C4-2B (cell line): ENCODE results near the gene CHRM1.
A peak's percentile ranks its signal among the peaks of the same experiment; 100 is the strongest.

Experiments used
- H3K27ac ChIP-seq: fragments of 450-650 bp; 2 replicates; pipeline ENCODE4 v1.5.1; 2017
- ZFX ChIP-seq: fragments of 450-650 bp; IDR thresholded peaks from 2 replicates; pipeline ENCODE4 v1.6.1; 2017
- TF ChIP-seq, protein P1 (sequence below): fragments of 450-650 bp; conservative IDR thresholded peaks from 2 replicates; pipeline ENCODE4 v1.5.1; 2017; ENCODE audit warnings: mild to moderate bottlenecking

CHRM1 gene

DNA sequence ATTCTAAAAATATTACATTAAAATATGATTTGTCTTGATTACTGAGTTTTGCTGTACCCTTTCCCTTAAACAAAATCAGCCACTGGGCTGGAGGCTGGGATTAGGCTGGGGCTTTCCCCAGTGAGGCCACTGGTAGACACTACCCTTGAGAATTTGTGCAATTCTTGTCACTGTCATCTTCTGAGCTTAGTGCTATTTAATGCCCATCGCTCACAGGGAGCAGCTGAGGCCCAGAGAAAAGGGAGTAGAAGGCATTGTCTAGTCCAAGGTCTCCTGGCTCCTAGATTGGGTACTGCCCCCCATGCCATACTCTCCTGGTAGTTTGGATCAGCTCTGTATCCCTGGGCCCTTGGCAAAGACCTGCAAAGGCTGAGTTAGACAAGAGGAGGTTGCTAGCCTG, 6.7 kb downstream of the CHRM1 start:
- TF ChIP-seq ZFX = no peak
- TF ChIP-seq, protein P1, sequence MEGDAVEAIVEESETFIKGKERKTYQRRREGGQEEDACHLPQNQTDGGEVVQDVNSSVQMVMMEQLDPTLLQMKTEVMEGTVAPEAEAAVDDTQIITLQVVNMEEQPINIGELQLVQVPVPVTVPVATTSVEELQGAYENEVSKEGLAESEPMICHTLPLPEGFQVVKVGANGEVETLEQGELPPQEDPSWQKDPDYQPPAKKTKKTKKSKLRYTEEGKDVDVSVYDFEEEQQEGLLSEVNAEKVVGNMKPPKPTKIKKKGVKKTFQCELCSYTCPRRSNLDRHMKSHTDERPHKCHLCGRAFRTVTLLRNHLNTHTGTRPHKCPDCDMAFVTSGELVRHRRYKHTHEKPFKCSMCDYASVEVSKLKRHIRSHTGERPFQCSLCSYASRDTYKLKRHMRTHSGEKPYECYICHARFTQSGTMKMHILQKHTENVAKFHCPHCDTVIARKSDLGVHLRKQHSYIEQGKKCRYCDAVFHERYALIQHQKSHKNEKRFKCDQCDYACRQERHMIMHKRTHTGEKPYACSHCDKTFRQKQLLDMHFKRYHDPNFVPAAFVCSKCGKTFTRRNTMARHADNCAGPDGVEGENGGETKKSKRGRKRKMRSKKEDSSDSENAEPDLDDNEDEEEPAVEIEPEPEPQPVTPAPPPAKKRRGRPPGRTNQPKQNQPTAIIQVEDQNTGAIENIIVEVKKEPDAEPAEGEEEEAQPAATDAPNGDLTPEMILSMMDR = no peak
- H3K27ac ChIP-seq = no peak overlapping the region

DNA sequence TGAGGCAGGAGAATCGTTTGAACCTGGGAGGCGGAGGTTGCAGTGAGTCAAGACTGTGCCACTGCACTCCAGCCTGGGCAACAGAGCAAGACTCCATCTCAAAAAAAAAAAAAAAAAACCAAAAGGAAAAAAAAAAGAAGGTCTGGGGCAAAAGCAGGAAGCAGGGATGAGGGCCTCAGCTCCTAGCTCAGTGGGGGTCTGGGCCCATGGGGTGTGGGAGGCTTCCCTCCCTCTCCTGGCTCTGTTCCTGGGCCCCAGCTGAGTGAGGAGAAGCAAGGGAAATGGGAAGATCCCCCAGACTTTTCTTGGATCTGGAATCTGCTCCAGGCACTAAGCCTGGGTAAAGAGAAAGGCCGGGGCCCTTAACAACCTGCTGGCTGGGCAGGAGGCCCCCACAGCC, 8.9 kb downstream of the CHRM1 start:
- peak overlapping the region; percentile 6 for H3K27ac ChIP-seq
- TF ChIP-seq, protein P1 = no peak
- TF ChIP-seq ZFX = no peak

DNA sequence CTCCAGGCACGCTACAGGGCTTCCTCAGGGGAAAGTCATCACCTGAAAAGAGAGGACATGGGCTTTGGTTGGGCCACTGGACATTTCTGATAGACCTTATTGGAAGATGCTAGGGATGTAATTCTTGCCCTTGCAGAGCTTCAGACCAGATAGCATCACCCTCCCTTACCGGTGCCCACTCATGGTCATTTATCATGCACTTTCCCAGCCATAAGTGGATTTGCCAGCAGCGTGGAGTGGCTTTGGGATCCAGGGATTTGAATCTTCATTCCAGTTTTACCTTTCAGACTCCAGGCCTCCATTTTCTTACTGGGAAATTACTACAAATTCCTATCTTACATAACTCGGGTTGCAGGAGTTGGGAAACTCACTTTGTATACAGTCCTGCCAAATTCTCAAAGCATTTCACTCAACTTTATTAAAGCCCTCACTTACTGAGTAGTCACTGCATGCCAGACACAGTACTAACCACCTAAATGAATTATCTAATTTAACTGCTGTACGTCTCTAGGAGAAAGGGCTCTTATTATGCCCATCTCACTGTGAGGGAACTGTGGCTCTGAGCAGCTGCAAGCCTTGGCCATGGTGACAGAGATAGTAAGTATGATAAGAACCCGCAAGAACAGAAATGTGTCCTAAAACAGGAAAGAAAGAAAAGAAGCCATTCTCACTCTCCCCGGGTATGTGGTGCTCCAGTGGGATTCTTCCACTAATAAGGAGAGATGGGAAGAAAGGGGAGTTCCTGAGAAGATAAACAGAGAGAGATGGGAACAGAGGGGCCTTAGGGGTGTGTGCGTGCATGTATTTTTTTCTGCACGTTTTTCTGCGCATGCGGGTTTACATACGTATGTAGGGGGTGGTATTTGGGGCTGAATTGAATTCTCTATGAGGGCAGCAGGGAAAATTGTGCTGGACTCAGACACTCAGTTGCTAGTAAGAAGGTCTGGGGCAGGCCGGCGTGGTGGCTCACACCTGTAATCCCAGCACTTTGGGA, 9.7 kb downstream of the CHRM1 start:
- no peak for TF ChIP-seq ZFX
- TF ChIP-seq, protein P1 = no peak
- H3K27ac ChIP-seq = peak overlapping the region; percentile 99

DNA sequence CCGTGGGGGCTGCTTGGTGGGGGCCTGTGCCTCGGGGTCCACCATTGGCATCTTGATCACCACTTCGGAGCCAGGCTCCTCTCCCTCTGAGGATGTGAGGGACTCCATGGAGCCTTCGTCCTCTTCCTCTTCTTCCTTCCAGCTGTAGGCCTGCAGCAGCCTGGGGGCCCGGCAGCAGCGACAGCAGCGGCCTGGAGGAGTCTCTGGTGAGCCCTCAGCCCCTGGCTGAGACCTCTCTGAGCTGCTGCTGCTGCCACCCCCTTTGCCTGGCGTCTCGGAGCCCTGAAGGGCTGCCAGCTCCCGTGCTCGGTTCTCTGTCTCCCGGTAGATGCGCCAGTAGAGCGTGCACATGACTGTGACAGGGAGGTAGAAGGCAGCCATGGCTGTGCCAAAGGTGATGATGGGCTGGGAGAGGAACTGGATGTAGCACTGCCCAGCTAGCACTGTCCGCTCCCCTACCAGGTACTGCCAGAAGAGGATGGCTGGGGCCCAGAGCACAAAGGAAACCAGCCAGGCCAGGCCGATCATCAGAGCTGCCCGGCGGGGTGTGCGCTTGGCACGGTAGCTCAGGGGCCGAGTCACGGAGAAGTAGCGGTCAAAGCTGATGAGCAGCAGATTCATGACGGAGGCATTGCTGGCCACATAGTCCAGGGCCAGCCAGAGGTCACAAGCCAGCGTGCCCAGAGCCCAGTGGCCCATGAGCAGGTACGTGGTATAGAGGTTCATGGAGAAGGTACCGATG, 10.9 kb downstream of the CHRM1 start:
- no peak for TF ChIP-seq ZFX
- TF ChIP-seq, protein P1 = no peak
- H3K27ac ChIP-seq = peak overlapping the region; percentile 99

DNA sequence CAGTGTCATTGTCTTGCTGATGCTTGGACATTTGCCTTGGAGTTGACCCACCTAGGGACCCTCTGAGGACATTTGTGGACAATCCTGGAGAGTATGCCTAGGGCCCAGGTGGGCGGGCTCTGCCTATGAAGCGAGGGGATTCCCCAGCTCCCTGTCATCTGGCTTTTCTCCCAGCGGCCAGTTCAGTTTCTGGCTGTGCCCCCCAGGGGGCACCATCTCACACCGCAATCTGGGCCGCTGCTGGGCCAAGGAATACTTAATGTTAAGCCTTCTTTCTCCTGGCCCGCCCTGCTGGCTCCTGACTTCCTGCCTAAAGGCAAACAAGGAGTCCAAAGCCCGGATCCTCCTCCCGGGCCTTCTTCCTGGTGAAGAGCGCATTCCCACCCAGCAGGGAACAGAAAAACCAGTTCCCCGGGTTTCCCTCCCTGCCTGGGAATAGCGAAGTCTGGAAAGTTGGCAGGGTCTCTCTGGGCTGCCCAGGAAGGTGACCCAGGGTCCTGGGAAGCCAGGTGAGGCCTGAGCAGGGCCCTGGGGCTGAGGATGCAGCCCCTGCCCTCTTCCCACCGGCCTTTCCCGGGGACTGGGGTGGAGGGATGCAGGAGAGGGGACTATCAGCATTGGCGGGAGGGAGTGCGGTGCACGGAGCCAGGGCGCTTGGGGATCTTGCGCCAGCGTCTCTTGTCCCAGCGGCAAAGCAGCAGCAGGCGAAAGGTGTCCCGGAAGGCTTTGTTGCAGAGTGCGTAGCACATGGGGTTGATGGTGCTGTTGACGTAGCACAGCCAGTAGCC, 11.9 kb downstream of the CHRM1 start:
- peak overlapping the region; percentile 99 for H3K27ac ChIP-seq
- TF ChIP-seq, protein P1 = peak; percentile 93
- no peak for TF ChIP-seq ZFX

DNA sequence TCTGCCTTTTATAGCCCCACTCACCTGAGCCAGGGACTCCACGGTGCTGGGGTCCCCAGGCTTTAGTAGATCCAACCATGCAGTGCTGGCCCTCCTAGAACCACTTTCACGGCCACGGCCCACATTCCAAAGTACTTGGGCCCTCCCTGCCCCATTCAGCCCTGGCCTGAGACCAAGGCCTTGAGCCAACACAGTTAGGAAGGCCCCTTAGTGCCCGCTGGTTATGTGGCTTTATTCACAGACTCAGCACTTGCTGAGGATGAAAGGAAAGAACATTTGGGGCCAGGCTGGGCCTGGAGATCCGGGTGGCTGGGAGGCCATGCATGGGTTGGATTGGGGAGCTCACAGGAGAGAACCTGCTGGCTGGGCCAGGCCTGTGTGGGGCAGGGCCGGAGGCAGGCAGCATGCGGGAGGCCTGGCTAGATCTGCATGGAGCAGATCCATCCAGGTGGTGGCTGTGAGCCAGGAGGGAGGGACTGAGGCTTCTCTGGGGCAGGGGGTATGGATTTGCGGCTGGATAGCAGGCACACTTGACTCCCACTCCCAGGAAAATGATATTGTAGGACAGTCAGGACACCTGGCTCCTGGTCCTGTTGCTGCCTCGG, 12.6 kb downstream of the CHRM1 start:
- TF ChIP-seq, protein P1 = no peak
- peak; percentile 81; the same call in 1 of the 2 replicates for TF ChIP-seq ZFX
- peak overlapping the region; percentile 99 for H3K27ac ChIP-seq
